HFF-Myc (cell line): ENCODE data around the gene SRGAP1.
"Not testable (repeated sequence)": the region's sequence is repeated elsewhere in the genome, so short reads cannot be mapped to it uniquely, and the experiment has no call there.

ENCODE experiments used
- DNase-seq: peaks from one replicate; pipeline ENCODE4 v3.0.0-alpha.2; 2011; ENCODE audit warnings: low read depth; ENCODE audit errors: extremely low read depth
- H3K4me3 ChIP-seq: replicated peaks from 2 replicates; pipeline ENCODE4 v1.5.1; 2011; ENCODE audit warnings: low read depth, mild to moderate bottlenecking, control low read depth, low read length
- CTCF ChIP-seq: IDR thresholded peaks from 2 replicates; pipeline ENCODE4 v1.5.1; 2012; ENCODE audit warnings: mild to moderate bottlenecking, low read depth, low read length, control low read depth; ENCODE audit errors: missing control alignments

The SRGAP1 gene

GRCh38 chr12:63857771-63858670 is 13.5 kb downstream of the SRGAP1 start:
- DNase-seq, result no peak
- H3K4me3 ChIP-seq, result no peak overlapping the region
- no peak for TF ChIP-seq CTCF

DNA sequence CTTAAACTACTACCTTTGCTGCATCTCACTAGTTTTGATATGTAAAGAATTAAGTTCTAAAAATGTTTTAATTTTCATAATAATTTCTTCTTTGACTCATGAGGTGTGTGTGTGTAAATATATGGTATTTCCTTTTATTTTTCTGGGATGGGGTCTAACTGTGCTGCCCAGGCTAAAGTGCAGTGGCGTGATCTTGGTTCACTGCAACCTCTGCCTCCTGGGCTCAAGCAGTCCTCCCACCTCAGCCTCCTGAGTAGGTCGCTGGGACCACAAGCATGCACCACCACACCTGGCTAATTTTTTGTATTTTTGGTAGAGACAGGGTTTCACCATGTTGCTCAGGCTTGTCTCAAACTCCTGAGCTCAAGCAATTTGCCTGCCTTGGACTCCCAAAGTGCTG is 15.4 kb downstream of the SRGAP1 start:
- DNase-seq, H3K4me3 ChIP-seq: not testable (repeated sequence)

DNA sequence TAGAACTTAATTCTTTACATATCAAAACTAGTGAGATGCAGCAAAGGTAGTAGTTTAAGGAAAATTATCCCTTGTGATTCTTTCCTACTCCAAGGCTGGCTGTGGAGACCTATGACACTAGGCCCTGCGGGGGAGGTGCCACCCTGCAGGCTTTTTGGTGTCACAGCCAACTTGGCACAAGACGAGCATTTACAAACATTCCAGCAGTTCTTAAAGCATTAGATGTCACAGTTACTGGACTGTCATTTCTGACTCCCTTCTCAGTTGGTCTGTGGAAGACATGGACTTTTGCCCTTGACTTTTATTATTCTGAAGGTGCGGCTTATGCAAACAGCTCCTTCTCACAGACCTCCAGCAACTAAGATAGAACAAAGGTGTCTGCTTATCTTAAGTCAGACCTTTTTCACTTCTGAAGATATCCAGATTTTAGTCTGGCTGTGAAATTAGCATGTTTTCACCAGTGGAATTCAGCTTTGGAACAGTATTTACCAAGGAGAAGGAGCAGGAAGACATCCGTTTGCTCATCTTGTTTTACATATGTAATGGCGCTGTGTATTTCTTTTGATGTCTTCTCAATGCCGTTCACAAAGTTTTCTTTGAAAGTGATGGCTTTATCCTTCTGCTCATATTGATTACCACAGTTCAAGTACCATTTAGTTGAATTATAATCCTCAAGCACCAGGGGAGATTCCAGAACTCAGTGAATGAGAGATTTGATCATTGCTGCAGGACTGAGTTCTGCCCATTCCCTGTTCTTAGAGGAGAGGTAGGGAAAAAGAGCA is 17.9 kb downstream of the SRGAP1 start:
- no peak overlapping the region for H3K4me3 ChIP-seq
- no peak for TF ChIP-seq CTCF

DNA sequence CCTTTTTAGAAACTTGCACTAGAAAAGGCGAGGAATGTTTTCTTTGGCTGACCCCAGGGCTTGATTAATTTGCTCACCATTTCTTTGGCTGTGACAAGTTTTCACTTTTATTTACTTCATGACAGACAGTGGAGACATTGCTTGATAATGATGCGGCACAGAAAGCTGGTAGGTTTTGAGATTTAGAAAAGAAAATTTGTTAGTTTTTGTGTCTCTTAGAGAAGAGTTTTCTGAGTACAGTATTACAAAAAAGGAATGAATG is 18.4 kb downstream of the SRGAP1 start:
- TF ChIP-seq CTCF, result no peak
- DNase-seq, result no peak
- no peak overlapping the region for H3K4me3 ChIP-seq

More for the DNA sequence above, 17.9 kb downstream of the SRGAP1 start:
- no peak for DNase-seq

DNA sequence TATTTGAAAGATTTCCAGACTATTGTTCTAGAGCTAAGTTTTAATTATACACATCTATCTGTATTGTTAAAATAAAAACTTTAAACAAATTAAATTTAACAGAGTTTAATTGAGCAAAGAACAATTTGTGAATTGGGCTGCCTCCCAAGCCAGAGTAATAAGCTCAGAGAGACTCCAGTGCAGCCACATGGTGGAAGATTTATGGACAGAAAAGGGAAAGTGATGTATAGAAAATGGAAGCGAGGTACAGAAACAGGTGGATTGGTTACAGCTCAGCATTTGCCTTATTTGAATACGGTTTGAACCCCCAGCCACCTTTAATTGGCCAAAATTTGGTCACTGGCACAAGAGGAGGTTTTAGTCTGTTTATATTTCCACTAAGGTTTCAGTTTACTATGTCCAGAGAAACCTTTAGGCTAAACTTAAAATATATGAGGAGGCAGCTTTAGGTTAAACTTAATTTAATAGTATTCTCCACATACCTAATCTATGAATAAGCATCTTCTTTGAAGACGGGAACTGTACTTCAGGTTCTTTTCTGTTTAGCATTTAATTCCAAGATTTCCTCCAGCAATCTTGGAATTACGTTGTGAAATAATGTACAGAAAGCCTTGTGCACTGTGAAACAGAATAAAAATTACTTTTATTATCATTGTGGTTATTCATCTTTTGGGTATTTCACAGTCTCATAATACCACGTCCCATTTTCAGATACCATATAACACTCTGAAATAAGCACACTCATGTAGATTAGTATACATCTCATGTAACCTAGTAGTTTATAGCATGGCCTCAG is 19.4 kb downstream of the SRGAP1 start:
- DNase-seq, result no peak
- TF ChIP-seq CTCF, result no peak
- H3K4me3 ChIP-seq, result no peak overlapping the region

DNA sequence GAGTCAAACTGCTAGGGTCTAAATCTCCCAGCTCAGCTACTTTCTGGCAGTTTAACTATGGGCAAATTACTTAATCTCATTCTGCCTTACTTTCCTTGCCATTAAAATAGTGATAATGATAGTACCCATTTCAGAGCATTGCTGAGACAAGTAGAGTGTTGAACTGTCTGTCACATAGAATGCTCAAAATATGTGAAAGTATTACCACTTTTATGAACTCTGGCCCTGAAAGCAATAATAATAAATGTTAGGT is 19.9 kb downstream of the SRGAP1 start:
- no peak for TF ChIP-seq CTCF
- DNase-seq, result no peak
- H3K4me3 ChIP-seq, result no peak overlapping the region

DNA sequence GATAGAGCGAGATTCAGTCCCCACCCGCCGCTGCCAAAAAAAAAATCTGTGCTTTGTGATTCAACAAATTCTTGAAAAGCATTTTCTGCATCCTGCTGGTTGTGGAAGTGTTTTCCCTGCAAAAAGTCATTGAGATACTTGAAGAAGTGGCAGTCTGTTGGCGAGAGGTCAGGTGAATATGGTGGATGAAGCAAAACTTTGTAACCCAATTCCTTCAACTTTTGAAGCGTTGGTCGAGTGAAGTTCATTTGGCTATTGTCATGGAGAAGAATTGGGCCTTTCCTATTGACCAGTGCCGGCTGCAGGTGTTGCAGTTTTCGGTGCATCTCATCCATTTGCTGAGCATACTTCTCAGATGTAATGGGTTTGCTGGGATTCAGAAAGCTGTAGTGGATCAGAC is 20.9 kb downstream of the SRGAP1 start:
- no peak overlapping the region for H3K4me3 ChIP-seq
- DNase-seq, result no peak
- no peak for TF ChIP-seq CTCF
